C4-2B (cell line): Measurements from ENCODE around the gene SMIM35.

Experiments
- H3K27ac ChIP-seq: fragments of 450-650 bp; 2 replicates; pipeline ENCODE4 v1.5.1; 2017
- CTCF ChIP-seq: fragments of 450-650 bp; conservative IDR thresholded peaks from 2 replicates; pipeline ENCODE4 v1.5.1; 2017; ENCODE audit warnings: mild to moderate bottlenecking
- ZFX ChIP-seq: fragments of 450-650 bp; IDR thresholded peaks from 2 replicates; pipeline ENCODE4 v1.6.1; 2017

SMIM35 gene

GRCh38 chr11:118002010-118002540, 84.7 kb downstream of the SMIM35 start:
- TF ChIP-seq CTCF (no peak), ZFX (no peak)
- no peak overlapping the region for H3K27ac ChIP-seq

- no peak overlapping the region for H3K27ac ChIP-seq
- TF ChIP-seq CTCF, result no peak
Observed at GRCh38 chr11:118001494-118001971, 85.2 kb downstream of the SMIM35 start.

GRCh38 chr11:118000850-118001228, 85.9 kb downstream of the SMIM35 start:
- TF ChIP-seq CTCF, result no peak
- no peak for TF ChIP-seq ZFX
- no peak overlapping the region for H3K27ac ChIP-seq

- no peak overlapping the region for H3K27ac ChIP-seq
- TF ChIP-seq CTCF (no peak), ZFX (no peak)
Observed at GRCh38 chr11:118000067-118000849, 86.5 kb downstream of the SMIM35 start.

- no peak for TF ChIP-seq CTCF
- TF ChIP-seq ZFX, result no peak
- H3K27ac ChIP-seq, result no peak overlapping the region
Observed at GRCh38 chr11:117999354-117999993, 87.3 kb downstream of the SMIM35 start.

- TF ChIP-seq CTCF, result no peak
- no peak for TF ChIP-seq ZFX
- no peak overlapping the region for H3K27ac ChIP-seq
Observed at GRCh38 chr11:117998664-117999353, 88.0 kb downstream of the SMIM35 start.
